Transverse colon (tissue), 4 donors: ENCODE measurements around the gene SGMS2. TPM values are rescaled to one million over a fixed set of nuclear protein-coding genes. Genes with fewer than 3 reads are reported as not detected.
A peak's percentile ranks its signal among the peaks of the same experiment; 100 is the strongest.
"Not testable (repeated sequence)": the region's sequence is repeated elsewhere in the genome, so short reads cannot be mapped to it uniquely, and the experiment has no call there.

Experiments
- DNase-seq: peaks from one replicate; pipeline ENCODE4 v3.0.0-alpha.2; 2019
- H3K27ac ChIP-seq, 4 donors: fragments of 200-600 bp; sonication (generic); 2 replicates each; pipeline ENCODE4 v1.5.1; 2016 to 2018; ENCODE audit warnings: inconsistent platforms in 4 of 4
- H3K27me3 ChIP-seq: fragments of 200-600 bp; sonication (generic); 2 replicates; pipeline ENCODE4 v1.5.1; 2017; ENCODE audit warnings: inconsistent platforms
- H3K36me3 ChIP-seq, 4 donors: fragments of 200-600 bp; sonication (generic); 2 replicates each; pipeline ENCODE4 v1.5.1; 2017 to 2019; ENCODE audit warnings: inconsistent platforms in 4 of 4
- H3K4me1 ChIP-seq, 4 donors: fragments of 200-600 bp; sonication (generic); 2 replicates each; pipeline ENCODE4 v1.5.1; 2017 to 2020; ENCODE audit warnings: inconsistent platforms in 4 of 4
- H3K4me3 ChIP-seq, 4 donors: fragments of 200-600 bp; sonication (generic); 1 replicate in 1 of 4; 2 replicates in 3 of 4; pipeline versions ENCODE4 v1.5.1 to v1.6.1; 2017 to 2019; ENCODE audit warnings: inconsistent platforms in 4 of 4
- H3K9me3 ChIP-seq, 2 donors: fragments of 200-600 bp; sonication (generic); 2 replicates each; pipeline ENCODE4 v1.5.1; 2017 to 2019; ENCODE audit warnings: inconsistent platforms in 2 of 2
- EP300 ChIP-seq: sonication (generic); formaldehyde crosslinking; IDR thresholded peaks from one replicate; pipeline ENCODE4 v1.6.1; 2017; ENCODE audit warnings: antibody characterized with exemption, low read depth
- POLR2A ChIP-seq: fragments of 450-650 bp; IDR thresholded peaks from one replicate; pipeline ENCODE4 v1.6.1; 2016; ENCODE audit warnings: antibody characterized with exemption, mild to moderate bottlenecking, moderate library complexity
- POLR2AphosphoS5 ChIP-seq, 3 donors: sonication (generic); formaldehyde crosslinking; IDR thresholded peaks; one replicate each; pipeline ENCODE4 v1.6.1; 2016; ENCODE audit warnings: antibody characterized with exemption in 3 of 3
- WGBS, 2 donors: methylation state at CpG; one replicate each; pipeline ENCODE4 v1.1.5; 2018; ENCODE audit warnings: low coverage in 1 of 2; 5-methylcytosine and 5-hydroxymethylcytosine counted together
- in situ Hi-C, 4 donors: fragments of 200-750 bp; cut with MboI; loops; one replicate each; pipeline versions ENCODE4 v1.15.0 to v1.15.1; 2017; ENCODE audit warnings: low sequenced_read_pairs in 3 of 4, low pct_ligation_motif_present in 1 of 4, low pct_unique_long_range_greater_than_20kb in 1 of 4
- intact Hi-C: fragments of 100-400 bp; cut with DNase I; formaldehyde crosslinking; loops from one replicate; pipeline ENCODE4 v1.15.1; 2023; ENCODE audit warnings: low total_unique reads
- total RNA-seq, 4 donors: library from RNA; depleted of rRNA; stranded (reverse); fragments of >200 nt; gene quantifications; one replicate each; pipeline ENCODE4 v1.1.0, GENCODE V29; 2016
- TF ChIP-seq, protein P1 (sequence below), 5 experiments: fragments of 200-600 bp in 3 of 5; fragments of 450-650 bp in 2 of 5; sonication (generic) in 3 of 5; IDR thresholded peaks; 1 replicate in 2 of 5; 2 replicates in 3 of 5; pipeline ENCODE4 v1.5.1; 2016 to 2017; ENCODE audit warnings: antibody characterized with exemption in 5 of 5, inconsistent platforms in 3 of 5, mild to moderate bottlenecking in 2 of 5, moderate library complexity in 1 of 5

Gene SGMS2
- total RNA-seq, 4 donors from 2014 or later, result 75.8 to 203 (median 122) TPM

DNA sequence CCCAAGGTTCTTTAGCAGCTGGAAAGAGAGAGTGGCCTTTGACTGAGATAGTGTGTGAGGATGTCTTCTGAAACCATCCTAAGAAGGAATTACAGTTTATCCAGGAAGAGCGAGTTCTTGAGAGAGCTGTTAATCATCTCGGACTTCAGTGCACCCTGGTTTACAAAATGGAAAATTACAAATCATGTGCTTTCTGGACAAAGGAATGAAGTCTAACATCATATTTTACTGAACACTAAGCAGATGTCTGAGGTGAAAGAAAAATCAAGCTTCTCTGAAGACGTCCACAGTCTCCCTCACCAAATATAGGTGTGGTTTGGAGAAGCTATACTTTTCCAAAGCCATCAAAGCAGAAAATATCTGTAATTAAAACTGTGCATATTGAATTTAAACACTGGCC lies 75.8 kb downstream of the SGMS2 start:
- in situ Hi-C loops (no loop called here), intact Hi-C loops (loop anchor here (10.0 kb wide), 1 partner anchor 76 kb away; the partner anchor contains the start of gene SGMS2)
- TF ChIP-seq POLR2AphosphoS5 (IDR thresholded peaks at IDR 0.05) (peak; percentile 42 to 53 (median 46)), POLR2A (no peak)
- 73 to 83% methylated on average over 3 of the region's 3 CpGs for WGBS, 2 donors
- no peaks in the 10 kb centered on the region for H3K9me3 ChIP-seq
- no peaks in the 10 kb centered on the region for H3K27me3 ChIP-seq
- DNase-seq, result no peak
- no peaks in the 10 kb centered on the region for H3K36me3 ChIP-seq
- peak overlapping the region; percentile 6 to 73 (median 70) for H3K27ac ChIP-seq
- H3K4me3 ChIP-seq, result no peak overlapping the region
- peaks cover 0 to 16% (median 8%) of the 10 kb centered on the region in 4 donors for H3K4me1 ChIP-seq

DNA sequence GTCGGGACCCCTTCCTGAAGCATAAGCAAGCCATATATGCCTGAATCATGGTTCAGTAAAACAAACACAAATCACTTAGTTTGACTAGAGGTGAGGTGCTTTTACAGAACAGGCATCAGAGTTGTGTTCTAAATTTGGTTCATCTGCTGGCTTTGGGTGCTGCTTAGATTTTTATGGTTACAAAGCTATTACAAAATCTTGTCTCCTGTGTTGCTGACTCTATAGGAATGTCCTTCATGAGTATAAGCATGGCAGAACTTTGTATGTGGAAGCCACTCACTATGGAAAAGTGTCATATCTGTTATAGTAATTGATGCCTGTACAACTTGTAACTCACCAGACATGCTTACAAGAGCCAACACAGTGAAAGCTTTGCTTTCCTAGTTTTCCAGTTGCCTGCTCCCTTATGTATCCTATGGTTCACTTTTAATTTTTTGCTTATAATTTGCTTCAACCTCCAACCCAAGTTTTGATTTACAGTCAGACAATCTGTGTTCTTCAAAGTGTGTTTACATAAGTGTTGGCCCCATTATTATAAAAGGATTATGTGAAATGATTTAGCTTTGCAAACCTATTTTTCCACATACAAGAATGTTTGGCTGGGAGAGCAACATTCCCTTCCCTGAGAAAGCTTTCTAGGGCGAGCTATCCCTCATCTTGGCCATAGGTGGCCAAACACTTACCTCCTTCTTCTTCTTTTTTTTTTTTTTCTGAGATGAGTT lies 76.6 kb downstream of the SGMS2 start:
- peak in 2 of 3 donors; percentile 24 to 29 for TF ChIP-seq POLR2AphosphoS5 (IDR thresholded peaks at IDR 0.05)
- TF ChIP-seq POLR2A, result no peak
- TF ChIP-seq, protein P1, sequence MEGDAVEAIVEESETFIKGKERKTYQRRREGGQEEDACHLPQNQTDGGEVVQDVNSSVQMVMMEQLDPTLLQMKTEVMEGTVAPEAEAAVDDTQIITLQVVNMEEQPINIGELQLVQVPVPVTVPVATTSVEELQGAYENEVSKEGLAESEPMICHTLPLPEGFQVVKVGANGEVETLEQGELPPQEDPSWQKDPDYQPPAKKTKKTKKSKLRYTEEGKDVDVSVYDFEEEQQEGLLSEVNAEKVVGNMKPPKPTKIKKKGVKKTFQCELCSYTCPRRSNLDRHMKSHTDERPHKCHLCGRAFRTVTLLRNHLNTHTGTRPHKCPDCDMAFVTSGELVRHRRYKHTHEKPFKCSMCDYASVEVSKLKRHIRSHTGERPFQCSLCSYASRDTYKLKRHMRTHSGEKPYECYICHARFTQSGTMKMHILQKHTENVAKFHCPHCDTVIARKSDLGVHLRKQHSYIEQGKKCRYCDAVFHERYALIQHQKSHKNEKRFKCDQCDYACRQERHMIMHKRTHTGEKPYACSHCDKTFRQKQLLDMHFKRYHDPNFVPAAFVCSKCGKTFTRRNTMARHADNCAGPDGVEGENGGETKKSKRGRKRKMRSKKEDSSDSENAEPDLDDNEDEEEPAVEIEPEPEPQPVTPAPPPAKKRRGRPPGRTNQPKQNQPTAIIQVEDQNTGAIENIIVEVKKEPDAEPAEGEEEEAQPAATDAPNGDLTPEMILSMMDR (IDR thresholded peaks at IDR 0.05), result peak in 2 of 5 experiments; percentile 18 to 30
- 59 to 61% methylated on average over 2 of the region's 2 CpGs for WGBS, 2 donors
- intact Hi-C loops, result loop anchor here (10.0 kb wide), 1 partner anchor 77 kb away; the partner anchor contains the start of gene SGMS2
- DNase-seq, result no peak
- Histone ChIP-seq H3K4me3 (no peak overlapping the region), H3K9me3 (no peaks in the 10 kb centered on the region), H3K4me1 (peaks cover 0 to 9% (median 4%) of the 10 kb centered on the region in 4 donors), H3K27me3 (no peaks in the 10 kb centered on the region), H3K27ac (peak overlapping the region; percentile 6 to 73 (median 70)), H3K36me3 (no peaks in the 10 kb centered on the region)
- in situ Hi-C loops, result no loop called here

DNA sequence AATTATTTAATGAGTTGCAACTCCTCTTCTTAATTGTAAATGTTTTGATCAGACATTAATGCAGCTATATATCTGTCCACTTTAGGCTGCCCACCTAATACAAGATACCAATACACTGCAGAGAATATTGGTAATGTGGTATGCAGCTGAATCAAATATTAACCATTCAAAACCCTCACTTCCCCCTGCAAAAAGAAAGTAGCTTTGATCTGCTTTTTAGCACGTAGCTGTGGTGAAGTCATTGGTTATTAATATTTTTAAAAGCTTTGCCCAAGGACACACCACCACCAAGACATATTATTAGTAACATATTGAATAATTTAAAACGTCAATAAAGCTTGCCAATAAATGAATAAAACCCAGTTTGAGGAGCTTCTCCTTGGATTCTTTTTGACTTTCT lies 78.0 kb downstream of the SGMS2 start:
- Histone ChIP-seq H3K4me3 (no peak overlapping the region), H3K27me3 (no peaks in the 10 kb centered on the region), H3K9me3 (no peaks in the 10 kb centered on the region), H3K4me1 (peaks cover 0 to 3% (median under 1%) of the 10 kb centered on the region in 4 donors), H3K36me3 (no peaks in the 10 kb centered on the region), H3K27ac (peak overlapping the region in 1 of 4 donors; percentile 67)
- 66 to 81% methylated on average over 2 of the region's 2 CpGs for WGBS, 2 donors
- DNase-seq, result no peak
- intact Hi-C loops (loop anchor here (10.0 kb wide), 1 partner anchor 78 kb away; the partner anchor contains the start of gene SGMS2), in situ Hi-C loops (no loop called here)
- no peak for TF ChIP-seq EP300
- TF ChIP-seq, protein P1 (IDR thresholded peaks at IDR 0.05), result no peak
- no peak for TF ChIP-seq POLR2AphosphoS5 (IDR thresholded peaks at IDR 0.05)
- TF ChIP-seq POLR2A, result no peak

DNA sequence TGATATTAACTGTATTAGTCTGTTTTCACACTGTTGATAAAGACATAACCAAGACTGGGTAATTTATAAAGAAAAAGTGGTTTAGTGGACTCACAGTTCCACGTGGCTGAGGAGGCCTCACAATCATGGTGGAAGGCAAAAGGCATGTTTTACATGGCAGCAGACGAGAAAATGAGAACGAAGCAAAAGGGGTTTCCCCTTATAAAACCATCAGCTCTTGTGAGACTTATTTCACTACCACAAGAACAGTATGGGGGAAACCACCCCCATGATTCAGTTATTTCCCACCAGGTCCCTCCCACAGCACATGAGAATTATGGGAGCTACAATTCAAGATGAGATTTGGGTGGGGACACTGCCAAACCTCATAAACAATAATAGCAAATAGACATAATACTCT lies 80.3 kb downstream of the SGMS2 start:
- H3K4me3 ChIP-seq, H3K36me3 ChIP-seq, in situ Hi-C loops, H3K4me1 ChIP-seq, H3K27me3 ChIP-seq, H3K27ac ChIP-seq, H3K9me3 ChIP-seq, DNase-seq: not testable (repeated sequence)
- intact Hi-C loops, result loop anchor here (10.0 kb wide), 1 partner anchor 80 kb away; the partner anchor contains the start of gene SGMS2
- WGBS, 2 donors, result 80 to 86% methylated on average over 3 of the region's 3 CpGs

DNA sequence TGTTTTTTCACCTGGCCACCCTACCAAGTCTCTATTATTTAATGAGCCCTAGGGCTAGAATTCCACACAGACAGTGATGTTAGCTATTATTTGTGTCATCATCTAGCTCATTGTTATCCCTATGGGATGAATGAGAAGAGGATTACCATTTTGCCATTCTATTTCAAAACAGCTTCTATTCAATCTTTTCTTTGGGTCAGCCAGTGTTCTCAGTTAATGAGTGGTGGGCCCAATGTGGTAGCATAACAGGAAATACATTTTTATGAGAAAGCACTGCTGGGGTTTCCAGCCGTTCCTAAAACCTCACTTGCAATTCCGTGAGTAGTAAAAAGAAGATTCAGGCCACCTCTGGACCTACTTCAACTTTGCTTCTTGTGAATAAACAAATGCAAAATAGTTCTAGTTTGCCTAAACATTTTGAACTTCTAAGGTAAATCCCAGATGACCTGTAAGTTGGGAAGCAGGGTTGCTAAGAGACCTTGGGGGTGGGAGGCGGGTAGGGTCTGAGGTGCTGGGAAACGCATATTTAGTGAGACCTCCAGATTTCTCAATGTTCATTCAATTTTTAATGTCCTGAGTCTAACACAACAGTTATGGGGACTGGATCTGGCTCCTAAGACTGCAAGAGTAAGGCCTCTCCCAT lies 81.8 kb downstream of the SGMS2 start:
- intact Hi-C loops (loop anchor here (10.0 kb wide), 1 partner anchor 82 kb away; the partner anchor contains the start of gene SGMS2), in situ Hi-C loops (no loop called here)
- Histone ChIP-seq H3K36me3 (peaks cover 0 to 2% (median 0%) of the 10 kb centered on the region in 4 donors), H3K9me3 (no peaks in the 10 kb centered on the region), H3K4me3 (no peak overlapping the region), H3K27ac (no peak overlapping the region), H3K4me1 (no peaks in the 10 kb centered on the region), H3K27me3 (no peaks in the 10 kb centered on the region)
- no peak for DNase-seq
- WGBS, 2 donors, result 81 to 89% methylated on average over 2 to 4 of the region's 4 CpGs
- TF ChIP-seq, protein P1 (IDR thresholded peaks at IDR 0.05), result no peak
- TF ChIP-seq POLR2A (no peak), POLR2AphosphoS5 (IDR thresholded peaks at IDR 0.05) (no peak), EP300 (no peak)
